ENCODE results near the gene POLH.
"Not testable (repeated sequence)": the region's sequence is repeated elsewhere in the genome, so short reads cannot be mapped to it uniquely, and the experiment has no call there.

Gene POLH

DNA sequence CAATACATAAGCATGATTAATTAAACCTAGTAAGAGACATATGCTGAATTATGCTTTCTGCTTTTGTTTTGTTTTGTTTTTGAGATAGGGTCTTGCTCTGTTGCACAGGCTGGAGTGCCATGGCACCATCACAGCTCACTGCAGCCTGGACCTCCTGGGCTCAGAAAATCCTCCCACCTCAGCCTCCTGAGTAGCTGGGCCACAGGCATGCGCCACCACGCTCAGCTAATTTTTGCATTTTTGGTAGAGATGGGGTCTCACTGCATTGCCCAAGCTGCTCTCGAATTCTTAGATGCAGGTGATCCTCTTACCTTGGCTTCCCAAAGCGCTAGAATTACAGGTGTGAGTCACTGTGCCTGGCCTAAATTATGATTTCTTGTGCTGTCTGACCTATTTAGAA, 4.0 kb upstream of the POLH start:
- Histone ChIP-seq H3K27me3 (ENCODE audit: control insufficient read depth, insufficient read depth, low read length) (no peaks in the 10 kb centered on the region), H3K9ac (ENCODE audit: low read length) (no peak overlapping the region), H3K27ac (ENCODE audit: low read depth, low read length) (no peak overlapping the region), H3K9me3 (ENCODE audit: control insufficient read depth, insufficient read depth, low read depth, low read length) (no peaks in the 10 kb centered on the region), H3K4me1 (ENCODE audit: control insufficient read depth, insufficient read depth, low read length) (no peaks in the 10 kb centered on the region), H3K36me3 (ENCODE audit: control insufficient read depth, insufficient read depth, low read length) (peaks cover 61% of the 10 kb centered on the region), H3K4me3 (ENCODE audit: low read depth, low read length) (no peak overlapping the region)

DNA sequence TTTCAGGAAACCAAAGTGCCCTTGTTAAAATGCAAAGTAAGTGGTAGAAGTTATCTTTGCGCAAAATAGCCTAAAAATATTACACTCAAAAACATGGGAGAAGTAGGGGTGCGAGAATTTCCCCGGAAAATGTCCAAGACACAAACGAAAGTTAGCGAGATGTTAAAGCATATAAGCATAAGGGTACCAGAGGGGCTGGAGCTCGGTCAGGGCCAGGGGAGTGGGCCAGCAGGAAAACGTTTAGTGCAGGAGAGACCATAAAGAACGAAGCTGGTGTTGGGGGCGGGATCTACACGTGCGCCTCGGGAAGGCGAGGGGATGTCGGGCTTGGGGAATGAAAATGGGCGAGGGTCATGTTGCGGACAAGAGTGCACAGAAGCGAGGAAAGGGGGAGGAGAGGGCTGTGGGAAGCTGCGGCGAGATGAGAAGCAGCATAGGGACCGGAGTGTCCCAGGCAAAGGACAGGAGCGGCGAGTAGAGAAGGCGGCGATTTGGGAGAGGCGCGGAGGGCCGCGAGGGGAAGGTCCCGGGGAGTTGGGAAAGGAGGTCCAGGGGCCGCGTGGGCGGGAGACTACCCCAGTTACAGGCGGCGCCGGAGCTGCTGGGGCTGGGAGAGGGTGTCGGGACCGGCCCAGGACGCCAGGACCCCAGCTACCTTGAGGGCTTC, 747 bp upstream of the POLH start:
- H3K9me3 ChIP-seq (ENCODE audit: control insufficient read depth, insufficient read depth, low read depth, low read length): 0 out of 2 replicates have a peak, but pooled peaks cover 2% of the 10 kb centered on the region
- peak overlapping the region; percentile 41; the same call in 1 of the 2 replicates for H3K27ac ChIP-seq (ENCODE audit: low read depth, low read length)
- H3K27me3 ChIP-seq (ENCODE audit: control insufficient read depth, insufficient read depth, low read length): no peaks in the 10 kb centered on the region
- H3K9ac ChIP-seq (ENCODE audit: low read length): peak overlapping the region; percentile 86
- H3K4me3 ChIP-seq (ENCODE audit: low read depth, low read length): peak overlapping the region; percentile 90
- H3K4me1 ChIP-seq (ENCODE audit: control insufficient read depth, insufficient read depth, low read length): no peaks in the 10 kb centered on the region
- H3K36me3 ChIP-seq (ENCODE audit: control insufficient read depth, insufficient read depth, low read length): peaks cover 32% of the 10 kb centered on the region

GRCh38 chr6:43578748-43579147, 2.8 kb downstream of the POLH start:
- no peak overlapping the region for H3K27ac ChIP-seq (ENCODE audit: low read depth, low read length)

GRCh38 chr6:43579171-43579570, 3.2 kb downstream of the POLH start:
- Histone ChIP-seq H3K27me3 (ENCODE audit: control insufficient read depth, insufficient read depth, low read length) (no peaks in the 10 kb centered on the region), H3K9me3 (ENCODE audit: control insufficient read depth, insufficient read depth, low read depth, low read length) (0 out of 2 replicates have a peak, but pooled peaks cover 2% of the 10 kb centered on the region), H3K4me3 (ENCODE audit: low read depth, low read length) (no peak overlapping the region), H3K4me1 (ENCODE audit: control insufficient read depth, insufficient read depth, low read length) (no peaks in the 10 kb centered on the region), H3K36me3 (ENCODE audit: control insufficient read depth, insufficient read depth, low read length) (peaks cover 24% of the 10 kb centered on the region), H3K27ac (ENCODE audit: low read depth, low read length) (no peak overlapping the region), H3K9ac (ENCODE audit: low read length) (no peak overlapping the region)

More at GRCh38 chr6:43578748-43579147, 2.8 kb downstream of the POLH start:
- Histone ChIP-seq H3K27me3 (ENCODE audit: control insufficient read depth, insufficient read depth, low read length) (no peaks in the 10 kb centered on the region), H3K9me3 (ENCODE audit: control insufficient read depth, insufficient read depth, low read depth, low read length) (0 out of 2 replicates have a peak, but pooled peaks cover 2% of the 10 kb centered on the region), H3K9ac (ENCODE audit: low read length) (no peak overlapping the region), H3K36me3 (ENCODE audit: control insufficient read depth, insufficient read depth, low read length) (peaks cover 19% of the 10 kb centered on the region), H3K4me1 (ENCODE audit: control insufficient read depth, insufficient read depth, low read length) (no peaks in the 10 kb centered on the region), H3K4me3 (ENCODE audit: low read depth, low read length) (no peak overlapping the region)

DNA sequence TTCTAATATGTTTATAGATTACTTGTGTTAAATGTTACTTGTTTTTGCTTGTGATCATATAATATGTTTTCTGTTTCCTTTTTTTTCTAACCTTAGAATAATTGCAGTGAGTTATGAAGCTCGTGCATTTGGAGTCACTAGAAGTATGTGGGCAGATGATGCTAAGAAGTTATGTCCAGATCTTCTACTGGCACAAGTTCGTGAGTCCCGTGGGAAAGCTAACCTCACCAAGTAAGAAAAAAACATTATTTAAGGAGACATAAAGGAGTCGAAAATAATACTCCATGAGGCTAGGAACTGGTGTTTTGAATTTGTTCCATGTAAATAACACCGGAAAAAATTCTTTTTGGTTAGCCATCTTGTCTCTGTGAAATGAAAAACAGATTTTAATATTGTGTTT, 6.9 kb downstream of the POLH start:
- Histone ChIP-seq H3K9ac (ENCODE audit: low read length) (no peak overlapping the region), H3K27ac (ENCODE audit: low read depth, low read length) (no peak overlapping the region)

DNA sequence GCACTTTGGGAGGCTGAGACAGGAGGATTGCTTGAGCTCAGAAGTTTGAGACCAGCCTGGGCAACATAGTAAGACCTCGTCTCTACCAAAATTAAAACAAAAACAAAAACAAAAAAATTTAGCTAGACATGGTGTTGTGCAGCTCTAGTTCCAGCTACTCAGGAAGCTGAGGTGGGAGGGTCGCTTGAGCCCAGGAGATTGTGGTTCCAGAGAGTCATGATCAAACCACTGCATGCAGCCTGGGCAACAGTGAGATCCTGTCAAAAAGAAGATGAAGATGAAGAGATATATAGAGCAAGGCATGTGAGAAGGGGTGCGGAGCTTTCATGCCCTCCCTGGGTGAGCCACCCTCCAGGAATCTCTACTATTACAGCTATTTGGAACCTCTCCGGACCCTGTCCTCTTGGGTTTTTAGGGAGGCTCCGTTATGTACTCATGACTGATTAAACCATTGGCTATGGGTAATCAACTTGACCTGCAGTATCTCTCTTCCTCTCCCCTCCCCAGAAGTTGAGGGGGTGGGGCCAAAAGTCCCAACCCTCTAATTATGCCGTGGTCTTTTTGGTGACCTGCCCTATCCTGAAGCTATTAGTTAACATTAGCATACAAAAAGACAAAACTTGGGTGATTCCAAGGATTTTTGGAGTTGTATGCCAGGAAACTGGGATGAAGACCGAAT, 9.0 kb downstream of the POLH start:
- H3K4me1 ChIP-seq (ENCODE audit: control insufficient read depth, insufficient read depth, low read length): no peaks in the 10 kb centered on the region
- H3K9ac ChIP-seq (ENCODE audit: low read length): no peak overlapping the region
- no peak overlapping the region for H3K4me3 ChIP-seq (ENCODE audit: low read depth, low read length)
- no peaks in the 10 kb centered on the region for H3K9me3 ChIP-seq (ENCODE audit: control insufficient read depth, insufficient read depth, low read depth, low read length)
- no peaks in the 10 kb centered on the region for H3K27me3 ChIP-seq (ENCODE audit: control insufficient read depth, insufficient read depth, low read length)
- no peak overlapping the region for H3K27ac ChIP-seq (ENCODE audit: low read depth, low read length)
- peaks cover 64% of the 10 kb centered on the region for H3K36me3 ChIP-seq (ENCODE audit: control insufficient read depth, insufficient read depth, low read length)

More for the DNA sequence above, 6.9 kb downstream of the POLH start:
- H3K9me3 ChIP-seq (ENCODE audit: control insufficient read depth, insufficient read depth, low read depth, low read length): 0 out of 2 replicates have a peak, but pooled peaks cover 2% of the 10 kb centered on the region
- H3K27me3 ChIP-seq (ENCODE audit: control insufficient read depth, insufficient read depth, low read length): no peaks in the 10 kb centered on the region
- no peak overlapping the region for H3K4me3 ChIP-seq (ENCODE audit: low read depth, low read length)
- H3K36me3 ChIP-seq (ENCODE audit: control insufficient read depth, insufficient read depth, low read length): peaks cover 52% of the 10 kb centered on the region
- no peaks in the 10 kb centered on the region for H3K4me1 ChIP-seq (ENCODE audit: control insufficient read depth, insufficient read depth, low read length)

DNA sequence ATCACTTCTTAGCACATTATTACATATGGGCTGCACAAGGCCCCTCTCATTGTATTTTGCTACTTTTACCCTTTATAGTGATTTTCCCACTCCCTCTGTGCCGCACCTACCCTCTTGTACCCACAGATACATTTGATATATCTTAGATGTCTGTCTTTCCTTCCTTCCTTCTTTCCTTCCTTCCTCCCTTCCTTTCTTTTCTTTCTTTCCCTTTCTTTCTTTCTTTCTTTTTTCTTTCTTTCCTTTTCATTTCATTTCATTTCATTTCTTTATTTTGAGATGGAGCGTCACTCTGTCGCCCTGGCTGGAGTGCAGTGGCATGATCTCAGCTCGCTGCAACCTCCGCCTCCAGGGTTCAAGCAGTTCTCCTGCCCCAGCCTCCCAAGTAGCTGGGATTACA, 12.2 kb downstream of the POLH start:
- Histone ChIP-seq H3K36me3 (ENCODE audit: control insufficient read depth, insufficient read depth, low read length) (peaks cover 60% of the 10 kb centered on the region), H3K27me3 (ENCODE audit: control insufficient read depth, insufficient read depth, low read length) (no peaks in the 10 kb centered on the region), H3K9ac (ENCODE audit: low read length) (no peak overlapping the region), H3K9me3 (ENCODE audit: control insufficient read depth, insufficient read depth, low read depth, low read length) (no peaks in the 10 kb centered on the region), H3K4me3 (ENCODE audit: low read depth, low read length) (no peak overlapping the region), H3K27ac (ENCODE audit: low read depth, low read length) (no peak overlapping the region), H3K4me1 (ENCODE audit: control insufficient read depth, insufficient read depth, low read length) (no peaks in the 10 kb centered on the region)

- not testable (repeated sequence) for H3K4me3 ChIP-seq (ENCODE audit: low read depth, low read length); H3K27ac ChIP-seq (ENCODE audit: low read depth, low read length); H3K9ac ChIP-seq (ENCODE audit: low read length); H3K9me3 ChIP-seq (ENCODE audit: control insufficient read depth, insufficient read depth, low read depth, low read length); H3K4me1 ChIP-seq (ENCODE audit: control insufficient read depth, insufficient read depth, low read length); H3K27me3 ChIP-seq (ENCODE audit: control insufficient read depth, insufficient read depth, low read length)
- peaks cover 50% of the 10 kb centered on the region for H3K36me3 ChIP-seq (ENCODE audit: control insufficient read depth, insufficient read depth, low read length)
These were observed 13.6 kb downstream of the POLH start for GRCh38 chr6:43589564-43589963.

DNA sequence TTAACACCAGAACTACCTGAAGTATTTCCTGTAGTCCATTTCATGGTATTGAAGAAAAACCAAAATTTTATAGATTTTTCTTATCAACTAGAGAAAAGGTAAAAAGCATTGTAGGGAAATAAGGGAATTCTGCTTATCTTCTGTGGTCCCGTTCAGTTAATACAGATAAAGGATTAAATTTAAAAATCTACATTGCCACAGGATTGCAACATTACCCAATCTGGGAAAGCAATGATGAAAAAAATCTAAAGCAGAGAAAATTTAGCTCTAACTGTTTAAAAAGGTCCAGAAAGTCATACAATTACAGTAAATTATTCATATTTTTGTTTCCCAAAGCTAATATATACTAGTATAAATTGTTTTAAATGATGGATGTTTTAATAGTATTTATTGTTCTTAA, 18.0 kb downstream of the POLH start:
- peaks cover 32% of the 10 kb centered on the region for H3K36me3 ChIP-seq (ENCODE audit: control insufficient read depth, insufficient read depth, low read length)

GRCh38 chr6:43600595-43600994, 24.6 kb downstream of the POLH start:
- no peaks in the 10 kb centered on the region for H3K27me3 ChIP-seq (ENCODE audit: control insufficient read depth, insufficient read depth, low read length)
- H3K27ac ChIP-seq (ENCODE audit: low read depth, low read length): no peak overlapping the region
- no peaks in the 10 kb centered on the region for H3K4me1 ChIP-seq (ENCODE audit: control insufficient read depth, insufficient read depth, low read length)
- H3K36me3 ChIP-seq (ENCODE audit: control insufficient read depth, insufficient read depth, low read length): peaks cover 54% of the 10 kb centered on the region
- no peaks in the 10 kb centered on the region for H3K9me3 ChIP-seq (ENCODE audit: control insufficient read depth, insufficient read depth, low read depth, low read length)
- no peak overlapping the region for H3K4me3 ChIP-seq (ENCODE audit: low read depth, low read length)
- no peak overlapping the region for H3K9ac ChIP-seq (ENCODE audit: low read length)

More for the DNA sequence above, 18.0 kb downstream of the POLH start:
- H3K9ac ChIP-seq (ENCODE audit: low read length): no peak overlapping the region
- no peak overlapping the region for H3K27ac ChIP-seq (ENCODE audit: low read depth, low read length)
- no peak overlapping the region for H3K4me3 ChIP-seq (ENCODE audit: low read depth, low read length)
- H3K9me3 ChIP-seq (ENCODE audit: control insufficient read depth, insufficient read depth, low read depth, low read length): no peaks in the 10 kb centered on the region
- no peaks in the 10 kb centered on the region for H3K27me3 ChIP-seq (ENCODE audit: control insufficient read depth, insufficient read depth, low read length)
- no peaks in the 10 kb centered on the region for H3K4me1 ChIP-seq (ENCODE audit: control insufficient read depth, insufficient read depth, low read length)

- Histone ChIP-seq H3K27me3 (ENCODE audit: control insufficient read depth, insufficient read depth, low read length) (no peaks in the 10 kb centered on the region), H3K27ac (ENCODE audit: low read depth, low read length) (no peak overlapping the region), H3K9me3 (ENCODE audit: control insufficient read depth, insufficient read depth, low read depth, low read length) (no peaks in the 10 kb centered on the region), H3K4me1 (ENCODE audit: control insufficient read depth, insufficient read depth, low read length) (no peaks in the 10 kb centered on the region), H3K4me3 (ENCODE audit: low read depth, low read length) (no peak overlapping the region), H3K36me3 (ENCODE audit: control insufficient read depth, insufficient read depth, low read length) (peaks cover 53% of the 10 kb centered on the region), H3K9ac (ENCODE audit: low read length) (no peak overlapping the region)
These were observed 28.2 kb downstream of the POLH start for GRCh38 chr6:43604174-43604573.
